Effector memory CD8-positive, alpha-beta T cell (primary cell): ENCODE measurements around the gene ABCA8.

ENCODE experiments used
- ATAC-seq: fragments of 150-1000 bp; cut with Tn5 transposase; replicated peaks from 2 replicates; pipeline ENCODE4 v1.10.0; 2021; ENCODE audit warnings: mild to moderate bottlenecking, moderate library complexity
- DNase-seq, 3 experiments: peaks; one replicate each; pipeline ENCODE4 v3.0.0; 2021
- H3K27ac Mint-ChIP-seq, 2 donors: one replicate each; pipeline ENCODE4 v1.8.0; 2022; ENCODE audit warnings: mild to moderate bottlenecking in 2 of 2, mixed read lengths in 2 of 2, moderate library complexity in 2 of 2
- H3K27me3 Mint-ChIP-seq, 2 donors: one replicate each; pipeline ENCODE4 v1.8.0; 2022; ENCODE audit warnings: mixed read lengths in 2 of 2
- H3K36me3 Mint-ChIP-seq: one replicate; pipeline ENCODE4 v1.8.0; 2022; ENCODE audit warnings: mild to moderate bottlenecking, moderate library complexity, mixed read lengths; ENCODE audit not compliant: insufficient read depth
- H3K4me1 Mint-ChIP-seq, 2 donors: one replicate each; pipeline ENCODE4 v1.8.0; 2022; ENCODE audit warnings: low read depth in 2 of 2, mixed read lengths in 2 of 2
- H3K4me3 Mint-ChIP-seq, 2 donors: one replicate each; pipeline ENCODE4 v1.8.0; 2022; ENCODE audit warnings: mild to moderate bottlenecking in 2 of 2, mixed read lengths in 2 of 2, moderate library complexity in 2 of 2
- H3K9me3 Mint-ChIP-seq, 2 donors: one replicate each; pipeline ENCODE4 v1.8.0; 2022; ENCODE audit warnings: mixed read lengths in 2 of 2

Gene ABCA8

DNA sequence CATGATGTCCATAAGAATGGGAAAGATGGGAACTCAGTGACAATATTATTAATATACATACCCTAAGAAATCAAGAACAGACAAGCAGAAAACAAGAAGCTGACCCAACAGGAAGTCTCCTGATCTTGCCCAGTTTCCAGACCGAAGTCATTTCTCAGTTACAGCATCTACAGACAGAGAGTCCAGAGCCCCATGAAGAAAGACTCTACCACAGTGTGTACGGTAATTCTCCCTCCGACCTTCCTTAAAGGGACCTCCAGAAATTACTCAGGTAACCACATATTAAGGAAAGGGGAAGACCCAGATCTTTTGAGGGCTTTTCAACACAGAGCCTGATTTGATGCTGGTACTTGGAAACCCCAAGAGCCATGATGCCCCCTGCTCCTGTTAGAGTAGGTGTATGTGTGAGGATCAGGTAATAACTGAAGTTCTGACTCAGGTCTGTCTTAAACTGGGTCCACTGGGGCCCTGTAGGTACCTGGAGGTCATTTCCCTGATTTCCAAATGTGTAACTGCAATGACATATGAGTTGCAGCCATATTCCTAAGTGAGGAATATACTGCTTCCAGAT, 132.4 kb downstream of the ABCA8 start:
- ATAC-seq, result no peak
- Mint-ChIP-seq H3K27me3 (peaks cover 20 to 39% of the 10 kb centered on the region in 2 donors), H3K4me1 (no peaks in the 10 kb centered on the region), H3K36me3 (no peaks in the 10 kb centered on the region), H3K27ac (no peak overlapping the region), H3K4me3 (no peak overlapping the region), H3K9me3 (no peaks in the 10 kb centered on the region)
- no peak for DNase-seq

DNA sequence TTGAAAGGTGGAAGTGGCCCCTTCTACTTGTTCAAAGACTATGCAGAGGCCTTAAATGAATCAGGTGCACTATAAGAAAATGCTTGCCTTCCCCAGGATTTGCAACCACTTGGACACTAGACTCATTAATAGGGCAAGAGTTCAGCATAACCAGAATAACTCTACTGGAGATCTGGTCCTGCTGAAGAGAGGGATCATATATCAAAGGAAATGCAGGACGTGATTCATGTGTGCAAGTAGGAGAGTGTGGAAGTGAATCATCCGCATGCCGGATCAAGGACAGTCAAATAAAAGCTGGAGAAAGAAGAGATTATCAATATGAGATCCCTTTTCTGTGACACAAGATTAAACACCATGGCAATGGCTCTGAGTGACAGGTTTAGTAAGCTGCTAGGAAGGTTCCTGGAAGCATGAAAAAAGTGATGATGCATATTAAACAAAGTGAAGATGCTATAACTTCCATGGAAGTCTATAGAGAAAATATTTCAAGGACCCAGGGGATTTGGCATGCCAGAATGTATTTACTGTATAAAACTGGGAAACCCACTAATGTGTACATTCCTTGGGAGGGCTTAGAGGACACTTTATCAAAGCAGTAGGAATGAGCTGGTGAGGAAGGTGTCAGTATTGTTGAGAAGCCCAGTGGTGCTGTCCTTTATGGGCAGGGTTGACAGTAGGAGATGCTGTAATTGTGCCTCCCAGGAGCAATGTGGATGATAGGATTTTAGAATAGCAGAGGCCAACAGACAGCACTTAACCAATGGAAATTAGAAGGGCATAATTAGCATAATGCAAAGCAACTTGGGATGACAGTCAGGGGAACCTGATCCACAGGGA, 133.1 kb downstream of the ABCA8 start:
- Mint-ChIP-seq H3K27me3 (peaks cover 24 to 46% of the 10 kb centered on the region in 2 donors), H3K27ac (no peak overlapping the region), H3K4me1 (no peaks in the 10 kb centered on the region)

DNA sequence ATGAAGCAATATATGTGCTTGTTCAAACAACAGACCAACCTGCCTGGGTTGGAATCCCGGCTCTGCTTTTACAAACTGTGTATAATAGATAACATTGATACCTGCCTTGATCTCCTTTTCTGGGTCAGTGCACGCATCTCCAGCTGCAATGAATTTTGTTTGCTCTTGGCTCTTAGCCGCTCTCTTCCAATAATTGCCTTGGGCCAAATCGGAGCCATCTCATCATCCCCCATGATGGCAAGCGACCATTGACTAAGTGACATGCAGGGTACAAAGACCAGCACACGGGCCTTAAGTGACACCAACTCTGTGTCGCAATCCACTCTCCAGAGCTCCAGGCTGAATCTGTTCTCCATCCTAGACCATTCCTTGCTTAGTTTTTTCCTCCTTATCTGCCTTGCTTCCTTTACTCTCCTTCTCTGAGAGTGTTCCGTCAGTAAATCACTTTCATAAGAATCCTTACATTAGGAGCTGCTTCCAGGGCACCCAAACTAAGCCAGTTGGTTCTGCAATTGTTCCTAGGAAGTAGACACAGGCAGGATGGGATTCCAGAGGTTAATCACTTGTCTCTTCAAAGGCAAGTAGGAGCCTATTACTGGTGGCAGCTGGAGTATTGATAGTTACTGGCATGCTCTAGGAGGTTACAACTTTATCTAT, 134.2 kb downstream of the ABCA8 start:
- H3K27ac Mint-ChIP-seq, result no peak overlapping the region
- ATAC-seq (no peak), DNase-seq (no peak)
- H3K36me3 Mint-ChIP-seq, result no peaks in the 10 kb centered on the region
- no peaks in the 10 kb centered on the region for H3K9me3 Mint-ChIP-seq
- H3K4me3 Mint-ChIP-seq, result no peak overlapping the region
- peaks cover 27 to 50% of the 10 kb centered on the region in 2 donors for H3K27me3 Mint-ChIP-seq
- H3K4me1 Mint-ChIP-seq, result no peaks in the 10 kb centered on the region

More for the DNA sequence above, 133.1 kb downstream of the ABCA8 start:
- Mint-ChIP-seq H3K36me3 (no peaks in the 10 kb centered on the region), H3K4me3 (no peak overlapping the region), H3K9me3 (no peaks in the 10 kb centered on the region)
- ATAC-seq (no peak), DNase-seq (no peak)

DNA sequence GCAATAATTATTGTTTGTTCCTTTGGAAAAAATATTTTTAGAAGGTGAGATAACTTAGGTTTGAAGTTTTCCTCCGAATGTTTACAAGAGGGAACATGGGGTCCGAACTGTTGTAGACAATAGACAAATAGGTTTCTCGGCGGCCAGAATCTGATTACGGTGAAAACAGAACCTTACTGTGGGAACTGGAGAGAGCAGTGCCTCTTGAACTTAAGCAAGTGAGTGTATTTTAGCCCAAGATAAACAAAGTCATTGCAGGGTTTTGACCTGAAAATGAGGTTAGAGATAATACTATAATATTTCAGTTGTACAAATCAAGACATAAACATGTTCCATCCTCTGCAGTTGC, 134.7 kb downstream of the ABCA8 start:
- no peak overlapping the region for H3K27ac Mint-ChIP-seq
- ATAC-seq (no peak), DNase-seq (no peak)
- no peaks in the 10 kb centered on the region for H3K9me3 Mint-ChIP-seq
- no peak overlapping the region for H3K4me3 Mint-ChIP-seq
- H3K4me1 Mint-ChIP-seq, result no peaks in the 10 kb centered on the region
- peaks cover 31 to 55% of the 10 kb centered on the region in 2 donors for H3K27me3 Mint-ChIP-seq
- H3K36me3 Mint-ChIP-seq, result no peaks in the 10 kb centered on the region

DNA sequence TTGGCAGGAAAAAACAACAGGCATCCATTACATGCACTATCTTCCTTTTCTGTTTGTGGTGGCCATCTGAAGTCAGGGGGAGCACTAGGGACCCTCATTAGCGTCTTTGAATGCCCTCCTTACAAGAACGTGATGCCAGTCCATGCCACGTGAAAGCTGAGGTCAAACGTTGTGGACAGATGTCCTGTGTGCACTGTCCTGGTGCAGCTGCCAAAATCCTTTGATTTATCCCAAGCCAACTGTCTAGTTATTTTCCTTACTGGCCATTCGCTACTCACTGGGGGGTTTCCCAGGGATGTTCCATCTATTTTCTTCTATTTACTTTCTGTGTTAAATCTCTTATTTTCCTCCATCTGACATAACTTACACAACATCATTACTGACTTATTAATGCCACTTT, 135.7 kb downstream of the ABCA8 start:
- no peak overlapping the region for H3K4me3 Mint-ChIP-seq
- DNase-seq (no peak), ATAC-seq (no peak)
- H3K36me3 Mint-ChIP-seq, result no peaks in the 10 kb centered on the region
- H3K27ac Mint-ChIP-seq, result no peak overlapping the region
- H3K27me3 Mint-ChIP-seq, result peaks cover 31 to 56% of the 10 kb centered on the region in 2 donors
- no peaks in the 10 kb centered on the region for H3K9me3 Mint-ChIP-seq
- no peaks in the 10 kb centered on the region for H3K4me1 Mint-ChIP-seq
